Measurements from ENCODE around the gene KRT6C.

DNA sequence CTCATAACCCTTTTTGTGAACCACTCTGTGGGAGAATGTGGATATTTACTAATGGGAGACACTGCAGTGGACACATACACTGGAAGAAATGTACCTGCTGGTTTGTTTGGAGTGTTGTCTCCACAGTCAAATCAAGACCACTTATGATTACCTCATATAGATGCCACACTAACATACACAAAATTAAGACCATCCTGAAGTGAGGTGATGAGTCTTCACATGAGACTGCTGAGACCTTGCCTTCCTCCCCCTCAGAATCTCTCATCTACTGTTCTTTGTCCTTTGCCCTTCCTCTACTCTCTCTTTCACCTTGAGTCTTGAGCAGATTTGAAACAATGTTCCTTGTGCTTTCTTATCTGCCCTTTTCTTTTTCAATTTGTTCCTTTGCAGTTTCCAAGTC is 15.1 kb upstream of the KRT6C start:
- TF ChIP-seq FOXA1 (IDR thresholded peaks at IDR 0.05) = no peak
- TF ChIP-seq NFRKB (IDR thresholded peaks at IDR 0.05) = no peak
- TF ChIP-seq FOXK2 (IDR thresholded peaks at IDR 0.05) = no peak
- TF ChIP-seq, protein P1, sequence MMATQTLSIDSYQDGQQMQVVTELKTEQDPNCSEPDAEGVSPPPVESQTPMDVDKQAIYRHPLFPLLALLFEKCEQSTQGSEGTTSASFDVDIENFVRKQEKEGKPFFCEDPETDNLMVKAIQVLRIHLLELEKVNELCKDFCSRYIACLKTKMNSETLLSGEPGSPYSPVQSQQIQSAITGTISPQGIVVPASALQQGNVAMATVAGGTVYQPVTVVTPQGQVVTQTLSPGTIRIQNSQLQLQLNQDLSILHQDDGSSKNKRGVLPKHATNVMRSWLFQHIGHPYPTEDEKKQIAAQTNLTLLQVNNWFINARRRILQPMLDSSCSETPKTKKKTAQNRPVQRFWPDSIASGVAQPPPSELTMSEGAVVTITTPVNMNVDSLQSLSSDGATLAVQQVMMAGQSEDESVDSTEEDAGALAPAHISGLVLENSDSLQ (IDR thresholded peaks at IDR 0.05) = no peak
- TF ChIP-seq SP1 (IDR thresholded peaks at IDR 0.05) = no peak
- no peak for TF ChIP-seq SUZ12 (IDR thresholded peaks at IDR 0.05)
- no peak for TF ChIP-seq BHLHE40 (IDR thresholded peaks at IDR 0.05; ENCODE audit: borderline replicate concordance)
- no peak for TF ChIP-seq LEF1 (IDR thresholded peaks at IDR 0.05; ENCODE audit: borderline replicate concordance)
- TF ChIP-seq HDGF (IDR thresholded peaks at IDR 0.05; ENCODE audit: borderline replicate concordance) = no peak
- TF ChIP-seq ELF4 (IDR thresholded peaks at IDR 0.05) = no peak
- no peak for TF ChIP-seq CTBP1 (IDR thresholded peaks at IDR 0.05; ENCODE audit: borderline replicate concordance)
